ENCODE data around the gene STX8. TPM values are rescaled to one million over a fixed set of nuclear protein-coding genes. Genes with fewer than 3 reads are reported as not detected.

Gene STX8
- total RNA-seq, 4 donors from 2014 or later: 58.6 to 86.9 (median 66.3) TPM

DNA sequence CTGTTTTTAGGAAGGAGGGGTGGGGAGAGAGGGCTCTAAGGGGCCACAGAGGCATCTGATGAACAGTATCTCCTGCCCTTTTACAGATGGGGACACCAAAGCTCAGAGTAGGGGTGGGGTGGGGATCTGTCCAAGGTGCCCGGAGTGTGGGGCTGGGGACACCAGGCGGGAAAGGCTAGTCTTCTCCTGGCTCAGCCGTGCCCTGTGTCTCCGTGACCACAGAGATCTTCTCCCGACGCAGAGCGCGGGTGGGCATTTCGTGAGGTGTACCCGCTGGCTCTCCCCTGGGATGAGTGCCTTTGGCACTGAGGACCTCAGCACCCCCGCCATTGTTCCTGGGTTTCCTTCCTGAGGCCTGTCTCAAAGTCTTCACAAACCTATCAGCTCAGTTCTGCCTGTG lies 344.8 kb downstream of the STX8 start:
- TF ChIP-seq, protein P1, sequence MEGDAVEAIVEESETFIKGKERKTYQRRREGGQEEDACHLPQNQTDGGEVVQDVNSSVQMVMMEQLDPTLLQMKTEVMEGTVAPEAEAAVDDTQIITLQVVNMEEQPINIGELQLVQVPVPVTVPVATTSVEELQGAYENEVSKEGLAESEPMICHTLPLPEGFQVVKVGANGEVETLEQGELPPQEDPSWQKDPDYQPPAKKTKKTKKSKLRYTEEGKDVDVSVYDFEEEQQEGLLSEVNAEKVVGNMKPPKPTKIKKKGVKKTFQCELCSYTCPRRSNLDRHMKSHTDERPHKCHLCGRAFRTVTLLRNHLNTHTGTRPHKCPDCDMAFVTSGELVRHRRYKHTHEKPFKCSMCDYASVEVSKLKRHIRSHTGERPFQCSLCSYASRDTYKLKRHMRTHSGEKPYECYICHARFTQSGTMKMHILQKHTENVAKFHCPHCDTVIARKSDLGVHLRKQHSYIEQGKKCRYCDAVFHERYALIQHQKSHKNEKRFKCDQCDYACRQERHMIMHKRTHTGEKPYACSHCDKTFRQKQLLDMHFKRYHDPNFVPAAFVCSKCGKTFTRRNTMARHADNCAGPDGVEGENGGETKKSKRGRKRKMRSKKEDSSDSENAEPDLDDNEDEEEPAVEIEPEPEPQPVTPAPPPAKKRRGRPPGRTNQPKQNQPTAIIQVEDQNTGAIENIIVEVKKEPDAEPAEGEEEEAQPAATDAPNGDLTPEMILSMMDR (IDR thresholded peaks at IDR 0.05): no peak
- ATAC-seq (ENCODE audit: low FRiP score) (no peak), DNase-seq (ENCODE audit: low spot score) (no peak)

GRCh38 chr17:9230346-9230745 lies 345.3 kb downstream of the STX8 start:
- no peak for DNase-seq (ENCODE audit: low spot score)
- TF ChIP-seq, protein P1 (IDR thresholded peaks at IDR 0.05): no peak
- no peak for ATAC-seq (ENCODE audit: low FRiP score)

DNA sequence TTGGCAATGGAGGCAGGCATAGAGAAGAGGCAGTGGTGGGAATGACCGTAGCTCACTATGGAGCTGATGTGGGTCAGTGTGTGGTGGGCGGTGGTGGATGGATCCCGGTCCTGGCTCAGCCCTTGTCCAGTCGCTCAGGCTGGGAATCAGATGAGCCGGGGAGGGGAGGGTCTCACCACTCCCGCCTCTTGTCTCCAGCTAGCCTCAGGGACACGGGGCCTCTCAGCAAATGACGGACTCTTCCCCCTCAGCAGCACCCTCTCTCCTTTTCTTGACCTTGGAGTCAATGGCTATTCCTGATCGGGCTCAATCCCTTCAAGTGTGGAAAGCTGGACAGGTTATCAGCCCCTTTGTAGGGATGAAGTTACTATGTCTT lies 345.8 kb downstream of the STX8 start:
- no peak for DNase-seq (ENCODE audit: low spot score)
- TF ChIP-seq, protein P1 (IDR thresholded peaks at IDR 0.05): no peak
- no peak for ATAC-seq (ENCODE audit: low FRiP score)

GRCh38 chr17:9229160-9229825 lies 346.3 kb downstream of the STX8 start:
- no peak for DNase-seq (ENCODE audit: low spot score)
- TF ChIP-seq, protein P1 (IDR thresholded peaks at IDR 0.05): no peak
- no peak for ATAC-seq (ENCODE audit: low FRiP score)

GRCh38 chr17:9228408-9229159 lies 347.0 kb downstream of the STX8 start:
- TF ChIP-seq, protein P1 (IDR thresholded peaks at IDR 0.05): no peak
- no peak for DNase-seq (ENCODE audit: low spot score)
- peak; percentile 76 for ATAC-seq (ENCODE audit: low FRiP score)

GRCh38 chr17:9227819-9228407 lies 347.7 kb downstream of the STX8 start:
- peak; percentile 26 for ATAC-seq (ENCODE audit: low FRiP score)
- TF ChIP-seq, protein P1 (IDR thresholded peaks at IDR 0.05): no peak

More at GRCh38 chr17:9227819-9228407, 347.7 kb downstream of the STX8 start:
- no peak for DNase-seq (ENCODE audit: low spot score)

All from omental fat pad (tissue), 4 donors.